ENCODE measurements around the gene TSC22D3.
A peak's percentile ranks its signal among the peaks of the same experiment; 100 is the strongest.

Gene TSC22D3

DNA sequence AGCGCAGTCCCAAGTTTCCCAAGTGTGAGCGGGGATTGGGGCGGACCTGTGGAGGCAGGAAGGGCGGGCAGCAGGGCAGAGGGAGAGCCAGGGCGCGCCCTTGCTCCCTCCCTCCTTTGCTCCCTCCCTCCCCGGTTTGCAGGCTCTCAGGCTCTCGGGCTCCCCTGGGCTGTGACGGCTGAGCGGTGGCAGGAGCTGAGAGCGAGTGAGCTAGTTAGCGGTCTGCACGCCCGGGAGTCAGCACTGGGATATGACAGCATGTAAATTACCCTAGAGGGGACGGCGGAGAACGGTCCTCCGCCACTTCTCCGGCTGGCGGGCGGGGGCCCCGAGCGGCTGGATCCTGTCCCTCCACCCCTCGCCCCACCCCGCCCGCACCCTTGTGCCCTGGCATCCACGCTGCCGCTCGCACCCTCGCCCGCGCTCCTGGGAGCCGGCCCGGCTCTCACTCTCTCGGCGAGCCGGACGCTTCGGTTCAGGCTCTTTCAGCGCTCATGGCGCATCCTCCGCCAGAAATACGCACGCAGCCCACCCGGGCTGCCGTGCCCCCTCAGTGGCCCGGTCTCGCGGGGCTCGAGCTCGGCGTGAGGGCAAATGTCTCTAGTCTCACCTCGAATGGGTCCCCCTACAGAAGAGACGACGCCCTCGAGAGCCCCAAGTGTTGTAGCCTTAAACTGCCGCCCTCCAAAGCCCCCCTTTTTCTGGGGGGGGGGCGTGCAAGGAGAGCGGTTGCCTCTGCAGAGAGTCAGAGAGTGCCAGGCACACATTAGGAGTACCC is at the start of gene TSC22D3:
TSC22D3 (minus strand) TSS at position 54 of the 778 bp plus-strand sequence. CDS start 368 bp downstream, outside the sequence.
- Histone ChIP-seq H3K27ac (ENCODE audit: low read depth, low read length, poor library complexity, severe bottlenecking) (no peak within 1 kb of the TSS), H3K36me3 (ENCODE audit: insufficient read depth, low read length) (no peaks in the 10 kb centered on the region), H3K4me1 (ENCODE audit: insufficient read depth, low read length, severe bottlenecking) (peaks cover 10% of the 10 kb centered on the region), H3K9me3 (ENCODE audit: low read length) (no peaks in the 10 kb centered on the region), H3K4me3 (ENCODE audit: low read depth, low read length, poor library complexity, severe bottlenecking) (peak within 1 kb of the TSS; percentile 32), H3K9me2 (ENCODE audit: low read depth, low read length) (no peaks in the 10 kb centered on the region), H2AFZ (ENCODE audit: low read length) (no peak within 1 kb of the TSS), H3K9ac (ENCODE audit: low read length) (no peak within 1 kb of the TSS), H3F3A (ENCODE audit: insufficient read depth, low read length) (no peaks in the 10 kb centered on the region), H3K4me2 (ENCODE audit: low read length) (peak within 1 kb of the TSS; percentile 44), H3K27me3 (ENCODE audit: insufficient read depth, low read length) (no peaks in the 10 kb centered on the region), H4K20me1 (ENCODE audit: insufficient read depth, low read length) (no peaks in the 10 kb centered on the region), H3K79me2 (ENCODE audit: insufficient read depth, low read length) (no peaks in the 10 kb centered on the region)
- TF ChIP-seq EZH2 (IDR thresholded peaks at IDR 0.05; ENCODE audit: borderline replicate concordance, low read length), result no peak
- TF ChIP-seq, protein P1, sequence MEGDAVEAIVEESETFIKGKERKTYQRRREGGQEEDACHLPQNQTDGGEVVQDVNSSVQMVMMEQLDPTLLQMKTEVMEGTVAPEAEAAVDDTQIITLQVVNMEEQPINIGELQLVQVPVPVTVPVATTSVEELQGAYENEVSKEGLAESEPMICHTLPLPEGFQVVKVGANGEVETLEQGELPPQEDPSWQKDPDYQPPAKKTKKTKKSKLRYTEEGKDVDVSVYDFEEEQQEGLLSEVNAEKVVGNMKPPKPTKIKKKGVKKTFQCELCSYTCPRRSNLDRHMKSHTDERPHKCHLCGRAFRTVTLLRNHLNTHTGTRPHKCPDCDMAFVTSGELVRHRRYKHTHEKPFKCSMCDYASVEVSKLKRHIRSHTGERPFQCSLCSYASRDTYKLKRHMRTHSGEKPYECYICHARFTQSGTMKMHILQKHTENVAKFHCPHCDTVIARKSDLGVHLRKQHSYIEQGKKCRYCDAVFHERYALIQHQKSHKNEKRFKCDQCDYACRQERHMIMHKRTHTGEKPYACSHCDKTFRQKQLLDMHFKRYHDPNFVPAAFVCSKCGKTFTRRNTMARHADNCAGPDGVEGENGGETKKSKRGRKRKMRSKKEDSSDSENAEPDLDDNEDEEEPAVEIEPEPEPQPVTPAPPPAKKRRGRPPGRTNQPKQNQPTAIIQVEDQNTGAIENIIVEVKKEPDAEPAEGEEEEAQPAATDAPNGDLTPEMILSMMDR (IDR thresholded peaks at IDR 0.05; ENCODE audit: low read length), result no peak

DNA sequence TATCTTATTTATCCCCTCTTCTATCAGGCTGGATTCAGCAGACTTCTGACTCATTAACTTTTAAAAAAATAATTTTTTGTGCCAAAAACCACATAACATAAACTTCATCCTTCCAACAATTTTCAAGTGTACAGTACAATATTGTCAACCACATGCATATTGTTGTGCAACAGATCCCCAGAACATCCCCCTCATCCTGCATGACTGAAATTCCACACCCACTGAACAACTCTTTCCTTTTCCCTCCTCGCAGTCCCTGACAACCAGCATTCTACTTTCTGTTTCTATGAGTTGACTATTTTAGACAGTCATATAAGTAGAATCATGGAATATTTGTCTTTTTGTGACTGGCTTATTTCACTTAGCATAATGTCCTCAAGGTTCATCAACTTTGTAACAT is 47.9 kb upstream of the TSC22D3 start:
- H3K27ac ChIP-seq (ENCODE audit: low read depth, low read length, poor library complexity, severe bottlenecking), result no peak overlapping the region
- no peaks in the 10 kb centered on the region for H3F3A ChIP-seq (ENCODE audit: insufficient read depth, low read length)
- H3K27me3 ChIP-seq (ENCODE audit: insufficient read depth, low read length), result no peaks in the 10 kb centered on the region
- no peak overlapping the region for H2AFZ ChIP-seq (ENCODE audit: low read length)
- H3K4me1 ChIP-seq (ENCODE audit: insufficient read depth, low read length, severe bottlenecking), result no peaks in the 10 kb centered on the region
- no peaks in the 10 kb centered on the region for H4K20me1 ChIP-seq (ENCODE audit: insufficient read depth, low read length)
- H3K9me2 ChIP-seq (ENCODE audit: low read depth, low read length), result no peaks in the 10 kb centered on the region
- no peaks in the 10 kb centered on the region for H3K9me3 ChIP-seq (ENCODE audit: low read length)
- TF ChIP-seq, protein P1 (IDR thresholded peaks at IDR 0.05; ENCODE audit: low read length), result no peak
- no peak for TF ChIP-seq EZH2 (IDR thresholded peaks at IDR 0.05; ENCODE audit: borderline replicate concordance, low read length)
- H3K36me3 ChIP-seq (ENCODE audit: insufficient read depth, low read length), result no peaks in the 10 kb centered on the region
- H3K79me2 ChIP-seq (ENCODE audit: insufficient read depth, low read length), result no peaks in the 10 kb centered on the region
- no peak overlapping the region for H3K4me2 ChIP-seq (ENCODE audit: low read length)
- no peak overlapping the region for H3K9ac ChIP-seq (ENCODE audit: low read length)
- H3K4me3 ChIP-seq (ENCODE audit: low read depth, low read length, poor library complexity, severe bottlenecking), result no peak overlapping the region

DNA sequence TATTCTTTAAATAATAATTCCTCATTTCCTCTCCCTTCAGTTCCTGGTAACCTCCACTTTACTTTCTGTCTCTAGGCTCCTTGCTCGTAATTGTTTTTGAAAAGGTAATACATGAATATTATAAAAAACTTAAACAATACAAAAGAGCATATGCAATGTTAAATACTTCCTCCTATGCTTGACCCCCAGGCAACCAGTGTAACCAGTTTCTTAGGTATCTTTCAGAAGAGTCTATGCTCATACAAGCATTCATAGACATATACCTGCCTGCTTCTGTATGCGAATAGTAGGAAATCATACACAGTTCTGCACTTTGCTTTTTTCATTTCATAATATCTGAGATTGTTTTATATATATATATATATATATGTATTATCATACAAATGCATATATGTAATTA is 47.5 kb upstream of the TSC22D3 start:
- Histone ChIP-seq H2AFZ (ENCODE audit: low read length) (no peak overlapping the region), H3K36me3 (ENCODE audit: insufficient read depth, low read length) (no peaks in the 10 kb centered on the region), H3K27me3 (ENCODE audit: insufficient read depth, low read length) (no peaks in the 10 kb centered on the region), H3K4me3 (ENCODE audit: low read depth, low read length, poor library complexity, severe bottlenecking) (no peak overlapping the region), H3K27ac (ENCODE audit: low read depth, low read length, poor library complexity, severe bottlenecking) (no peak overlapping the region), H3F3A (ENCODE audit: insufficient read depth, low read length) (no peaks in the 10 kb centered on the region), H3K9ac (ENCODE audit: low read length) (no peak overlapping the region), H3K9me2 (ENCODE audit: low read depth, low read length) (no peaks in the 10 kb centered on the region), H3K9me3 (ENCODE audit: low read length) (no peaks in the 10 kb centered on the region), H3K4me2 (ENCODE audit: low read length) (no peak overlapping the region), H4K20me1 (ENCODE audit: insufficient read depth, low read length) (no peaks in the 10 kb centered on the region), H3K79me2 (ENCODE audit: insufficient read depth, low read length) (no peaks in the 10 kb centered on the region), H3K4me1 (ENCODE audit: insufficient read depth, low read length, severe bottlenecking) (no peaks in the 10 kb centered on the region)
- TF ChIP-seq, protein P1 (IDR thresholded peaks at IDR 0.05; ENCODE audit: low read length), result no peak
- TF ChIP-seq EZH2 (IDR thresholded peaks at IDR 0.05; ENCODE audit: borderline replicate concordance, low read length), result no peak

Measured in OCI-LY1 (cell line).